Nasal cavity respiratory epithelium epithelial cell of viscerocranial mucosa (primary cell): ENCODE measurements around the gene RADIL. TPM values are rescaled to one million over a fixed set of nuclear protein-coding genes. Genes with fewer than 3 reads are reported as not detected.

Experiments used
- total RNA-seq: library from RNA; depleted of rRNA; stranded (reverse); fragments of >200 nt; gene quantifications from 2 replicates; pipeline ENCODE4 v1.2.3, GENCODE V29; 2014

Gene RADIL, protein sequence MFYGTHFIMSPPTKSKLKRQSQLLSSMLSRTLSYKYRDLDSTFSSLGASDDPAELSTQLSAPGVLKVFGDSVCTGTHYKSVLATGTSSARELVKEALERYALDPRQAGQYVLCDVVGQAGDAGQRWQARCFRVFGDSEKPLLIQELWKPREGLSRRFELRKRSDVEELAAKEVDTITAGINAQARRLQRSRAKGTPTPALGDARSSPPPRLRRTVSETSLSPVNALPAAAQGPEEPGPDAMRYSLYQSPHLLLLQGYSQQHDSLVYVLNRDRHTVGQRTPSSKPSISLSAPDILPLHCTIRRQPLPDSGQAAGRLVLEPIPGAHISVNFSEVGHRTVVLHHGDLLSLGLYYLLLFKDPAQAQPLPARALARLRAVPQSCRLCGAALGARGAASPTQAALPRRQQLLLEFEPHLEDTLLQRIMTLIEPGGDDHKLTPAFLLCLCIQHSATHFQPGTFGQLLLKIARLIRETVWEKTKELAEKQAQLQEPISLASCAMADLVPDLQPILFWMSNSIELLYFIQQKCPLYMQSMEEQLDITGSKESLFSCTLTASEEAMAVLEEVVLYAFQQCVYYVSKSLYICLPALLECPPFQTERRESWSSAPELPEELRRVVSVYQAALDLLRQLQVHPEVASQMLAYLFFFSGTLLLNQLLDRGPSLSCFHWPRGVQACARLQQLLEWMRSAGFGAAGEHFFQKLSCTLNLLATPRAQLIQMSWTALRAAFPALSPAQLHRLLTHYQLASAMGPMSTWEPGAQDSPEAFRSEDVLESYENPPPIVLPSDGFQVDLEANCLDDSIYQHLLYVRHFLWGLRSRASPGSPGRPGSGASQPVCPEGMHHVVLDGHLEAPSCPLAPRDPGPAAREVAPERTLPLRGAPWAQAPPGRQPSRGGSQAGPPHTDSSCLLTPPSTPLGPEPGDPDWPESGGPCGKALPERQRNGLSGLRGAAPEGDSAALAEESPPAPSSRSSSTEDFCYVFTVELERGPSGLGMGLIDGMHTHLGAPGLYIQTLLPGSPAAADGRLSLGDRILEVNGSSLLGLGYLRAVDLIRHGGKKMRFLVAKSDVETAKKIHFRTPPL
- not detected in 2 replicates for total RNA-seq

DNA sequence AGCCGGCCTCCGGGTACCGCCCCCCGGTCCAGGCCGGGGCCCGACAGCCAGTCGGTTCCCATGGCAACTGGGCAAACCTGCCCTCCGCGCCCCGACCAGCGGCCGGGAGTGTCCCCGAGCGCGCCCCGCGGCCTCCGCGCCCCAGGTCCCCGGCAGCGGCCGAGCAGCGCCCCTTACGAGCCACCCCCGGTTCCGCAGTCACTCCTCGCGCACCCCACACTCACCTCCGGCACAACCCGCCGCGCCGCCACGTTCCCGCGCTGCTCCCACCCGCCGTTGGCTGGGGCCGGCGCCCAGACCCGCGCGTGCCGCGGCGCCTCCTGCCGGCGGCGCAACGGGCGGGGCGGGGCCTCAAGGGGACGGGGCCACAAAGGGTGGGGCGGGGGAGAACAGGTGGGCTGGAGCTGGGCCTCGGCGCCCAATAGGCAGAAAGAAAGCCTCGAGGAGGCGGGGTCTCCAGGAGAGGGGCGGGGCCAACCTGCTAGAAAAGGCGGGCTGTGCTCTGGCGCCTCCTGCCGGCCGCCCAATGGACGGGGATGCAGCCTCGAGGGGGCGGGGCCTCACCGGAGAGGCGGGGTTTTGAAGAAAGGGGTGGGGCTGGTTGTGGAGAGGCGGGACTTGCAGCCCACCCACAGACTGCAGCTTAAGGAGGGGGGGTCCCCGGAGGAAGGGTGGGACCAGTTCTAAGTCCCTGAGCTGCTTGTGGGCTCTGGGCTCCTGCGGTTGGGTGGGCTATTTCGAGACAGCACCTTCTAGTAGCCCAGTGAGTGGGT is at the start of gene RADIL:
TSS of gene RADIL (minus strand) at position 345 of the 773 bp plus-strand sequence. CDS start 5,577 bp downstream, outside the sequence.

DNA sequence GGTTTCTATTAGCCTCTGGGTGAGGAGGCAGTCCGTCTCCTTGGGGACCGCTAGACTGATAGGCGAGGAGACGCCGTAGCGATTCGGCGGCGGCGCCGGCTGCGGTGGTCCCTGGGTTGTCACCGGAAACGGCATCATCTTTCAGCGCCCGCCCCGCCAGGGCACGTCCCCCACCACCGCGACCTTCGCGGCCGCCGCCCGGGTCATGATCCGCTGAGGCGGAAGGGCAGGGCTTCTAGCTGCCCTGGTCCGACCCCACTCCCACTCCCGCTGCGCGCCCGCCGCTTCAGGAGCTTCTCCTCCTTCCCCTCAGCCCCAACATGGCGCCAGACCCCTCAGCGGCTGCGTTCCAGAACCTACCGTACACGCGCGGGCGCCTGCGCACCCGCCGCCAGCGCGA is 21.8 kb downstream of the RADIL start, which contains the start of gene PAPOLB:
TSS of gene PAPOLB (minus strand) at position 358 of the 400 bp plus-strand sequence. CDS start at position 138, 220 bp downstream.

DNA sequence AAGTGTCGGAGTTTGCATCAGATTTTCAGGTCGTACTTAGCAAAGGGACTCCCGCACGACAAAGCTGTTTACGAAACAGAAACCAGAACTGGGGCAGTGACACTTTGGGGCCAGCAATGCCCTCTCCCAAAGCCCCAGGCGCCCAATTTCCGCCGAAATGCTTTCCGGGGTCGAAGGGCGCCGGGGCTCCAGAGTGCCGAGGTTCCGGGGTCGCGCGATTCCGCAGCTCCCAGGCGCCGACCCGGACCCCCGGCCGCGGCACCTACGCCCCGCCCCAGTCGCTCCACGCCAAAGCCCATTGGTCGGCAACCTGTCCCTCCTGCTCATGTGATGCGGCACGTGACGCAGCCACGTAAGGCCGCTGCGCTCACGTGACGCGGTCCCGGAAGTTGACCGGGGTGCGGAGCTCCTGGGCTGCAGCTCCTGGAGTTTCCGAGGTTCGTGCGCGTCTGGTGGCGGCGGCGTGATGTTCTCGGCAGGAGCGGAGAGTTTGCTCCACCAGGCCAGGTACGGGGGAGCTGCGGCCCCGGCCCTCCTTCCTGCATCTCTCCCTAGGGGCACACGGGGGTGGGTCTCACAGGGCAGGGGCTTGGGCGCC is 108.2 kb downstream of the RADIL start, which contains the start of gene AP5Z1:
TSS of gene AP5Z1 (plus strand) at position 374 of the 598 bp plus-strand sequence. CDS start at position 467, 93 bp downstream.

Other genes starting within 250 kb of the RADIL start
- 27.3 and 58.0 TPM in 2 replicates for gene FOXK1, start 201.4 kb downstream of the RADIL start, total RNA-seq
- gene AP5Z1, start 108.1 kb downstream of the RADIL start, total RNA-seq, result 24.6 and 30.3 TPM in 2 replicates
- gene PAPOLB, start 21.7 kb downstream of the RADIL start, total RNA-seq, result under 0.01 TPM in 1 of 2 replicates, not detected in the other
- gene MMD2, start 75.5 kb upstream of the RADIL start, total RNA-seq, result not detected in 2 replicates
- gene RBAK, start 162.1 kb upstream of the RADIL start, total RNA-seq, result 16.7 and 21.6 TPM in 2 replicates